Progenitor cell of endocrine pancreas (in vitro differentiated cells): ENCODE data around the gene IGFBP2. TPM values are rescaled to one million over a fixed set of nuclear protein-coding genes. Genes with fewer than 3 reads are reported as not detected.

Experiments used
- DNase-seq: peaks from one replicate; pipeline ENCODE4 v3.0.0; 2021; ENCODE audit warnings: low spot score; ENCODE audit not compliant: unreplicated experiment
- H3K27ac Mint-ChIP-seq: 2 replicates; pipeline ENCODE4 v1.8.0; 2021; ENCODE audit warnings: mild to moderate bottlenecking, moderate library complexity, mixed read lengths
- H3K27me3 Mint-ChIP-seq: 2 replicates; pipeline ENCODE4 v1.8.0; 2021; ENCODE audit warnings: mixed read lengths
- H3K36me3 Mint-ChIP-seq: 2 replicates; pipeline ENCODE4 v1.8.0; 2022; ENCODE audit warnings: mixed read lengths; ENCODE audit not compliant: insufficient read depth
- H3K4me1 Mint-ChIP-seq: 2 replicates; pipeline ENCODE4 v1.8.0; 2021; ENCODE audit warnings: low read depth, mixed read lengths
- H3K4me3 Mint-ChIP-seq: 2 replicates; pipeline ENCODE4 v1.8.0; 2021; ENCODE audit warnings: low read depth, mild to moderate bottlenecking, moderate library complexity, mixed read lengths
- H3K9me3 Mint-ChIP-seq: 2 replicates; pipeline ENCODE4 v1.8.0; 2021; ENCODE audit warnings: low read depth, mixed read lengths
- total RNA-seq: library from RNA; stranded (reverse); gene quantifications from 2 replicates; pipeline ENCODE4 v1.2.1, GENCODE V29; 2021
- TF ChIP-seq, protein P1 (sequence below): fragments of 200-600 bp; sonication (generic); IDR thresholded peaks from one replicate; pipeline ENCODE4 v1.5.0; 2021; ENCODE audit warnings: antibody characterized with exemption, mild to moderate bottlenecking; ENCODE audit not compliant: unreplicated experiment

The IGFBP2 gene
- total RNA-seq, 1 donor from 2014 or later = 249 TPM

DNA sequence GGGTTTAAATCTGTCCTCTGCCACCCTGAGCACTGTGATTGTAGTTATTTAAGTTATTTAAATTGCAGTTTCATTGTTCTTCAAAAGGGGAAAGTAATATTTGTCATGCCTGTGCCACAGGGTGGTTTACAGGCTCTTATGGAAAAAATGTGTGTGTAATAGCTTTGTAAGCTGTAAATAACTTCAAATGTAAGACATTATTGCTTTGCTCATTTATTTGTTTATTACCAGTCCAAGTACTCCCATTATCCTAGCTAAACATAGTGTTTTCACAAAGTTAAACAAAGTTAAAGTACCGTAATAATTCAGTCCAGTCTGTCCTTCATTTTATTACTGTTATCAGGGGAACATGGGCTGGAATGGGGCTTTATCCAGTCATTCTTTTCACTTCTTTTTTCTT lies 43.4 kb upstream of the IGFBP2 start:
- TF ChIP-seq, protein P1, sequence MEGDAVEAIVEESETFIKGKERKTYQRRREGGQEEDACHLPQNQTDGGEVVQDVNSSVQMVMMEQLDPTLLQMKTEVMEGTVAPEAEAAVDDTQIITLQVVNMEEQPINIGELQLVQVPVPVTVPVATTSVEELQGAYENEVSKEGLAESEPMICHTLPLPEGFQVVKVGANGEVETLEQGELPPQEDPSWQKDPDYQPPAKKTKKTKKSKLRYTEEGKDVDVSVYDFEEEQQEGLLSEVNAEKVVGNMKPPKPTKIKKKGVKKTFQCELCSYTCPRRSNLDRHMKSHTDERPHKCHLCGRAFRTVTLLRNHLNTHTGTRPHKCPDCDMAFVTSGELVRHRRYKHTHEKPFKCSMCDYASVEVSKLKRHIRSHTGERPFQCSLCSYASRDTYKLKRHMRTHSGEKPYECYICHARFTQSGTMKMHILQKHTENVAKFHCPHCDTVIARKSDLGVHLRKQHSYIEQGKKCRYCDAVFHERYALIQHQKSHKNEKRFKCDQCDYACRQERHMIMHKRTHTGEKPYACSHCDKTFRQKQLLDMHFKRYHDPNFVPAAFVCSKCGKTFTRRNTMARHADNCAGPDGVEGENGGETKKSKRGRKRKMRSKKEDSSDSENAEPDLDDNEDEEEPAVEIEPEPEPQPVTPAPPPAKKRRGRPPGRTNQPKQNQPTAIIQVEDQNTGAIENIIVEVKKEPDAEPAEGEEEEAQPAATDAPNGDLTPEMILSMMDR = no peak
- Mint-ChIP-seq H3K4me1 (no peaks in the 10 kb centered on the region), H3K36me3 (no peaks in the 10 kb centered on the region), H3K27ac (no peak overlapping the region), H3K27me3 (peaks cover 5% of the 10 kb centered on the region), H3K9me3 (no peaks in the 10 kb centered on the region), H3K4me3 (no peak overlapping the region)
- DNase-seq = no peak

DNA sequence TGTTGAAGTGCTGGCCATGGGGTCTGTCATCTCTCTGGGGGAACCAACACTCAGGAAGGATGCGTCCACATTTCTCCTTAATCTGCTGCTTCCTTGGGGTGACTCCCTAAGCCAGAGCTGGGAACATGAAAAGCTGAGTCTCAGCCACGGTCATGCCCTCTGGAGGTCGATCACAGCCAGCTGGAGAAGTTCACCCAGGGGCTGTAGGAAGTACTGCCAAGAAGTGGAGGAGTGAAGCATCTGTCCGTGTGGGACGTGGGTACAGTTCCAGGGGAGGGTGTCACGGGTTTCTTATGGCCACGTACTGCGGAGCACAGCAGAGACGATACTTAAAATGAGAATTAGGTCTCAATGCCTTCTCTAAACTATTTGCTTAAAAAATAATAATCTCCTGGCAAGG lies 42.4 kb upstream of the IGFBP2 start:
- DNase-seq = no peak
- Mint-ChIP-seq H3K4me1 (no peaks in the 10 kb centered on the region), H3K27ac (no peak overlapping the region)

DNA sequence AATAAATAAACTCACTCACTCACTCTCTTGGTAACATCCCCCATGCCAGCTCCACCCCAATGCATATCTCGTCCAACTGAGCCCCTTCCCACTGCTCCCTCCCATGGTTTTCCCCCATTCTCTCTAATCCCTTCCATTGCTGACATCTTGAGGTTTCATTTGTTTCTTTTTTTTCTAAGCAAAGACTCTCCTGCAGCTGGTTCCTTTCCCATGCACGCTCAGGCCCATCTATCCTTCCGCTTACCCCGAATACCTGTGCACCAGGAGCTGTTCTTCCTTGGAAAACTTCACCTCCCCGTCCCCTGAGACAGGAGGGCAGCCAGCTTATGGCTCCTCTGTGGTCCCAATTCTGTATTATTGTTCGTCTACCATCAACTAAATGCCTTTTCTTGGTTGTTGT lies 41.7 kb upstream of the IGFBP2 start:
- Mint-ChIP-seq H3K27ac (no peak overlapping the region), H3K4me3 (no peak overlapping the region), H3K27me3 (peaks cover 5% of the 10 kb centered on the region), H3K4me1 (no peaks in the 10 kb centered on the region), H3K36me3 (no peaks in the 10 kb centered on the region), H3K9me3 (no peaks in the 10 kb centered on the region)
- TF ChIP-seq, protein P1 = no peak
- no peak for DNase-seq

More for the DNA sequence above, 42.4 kb upstream of the IGFBP2 start:
- peaks cover 5% of the 10 kb centered on the region for H3K27me3 Mint-ChIP-seq
- H3K36me3 Mint-ChIP-seq = no peaks in the 10 kb centered on the region
- TF ChIP-seq, protein P1 = no peak
- H3K4me3 Mint-ChIP-seq = no peak overlapping the region
- H3K9me3 Mint-ChIP-seq = no peaks in the 10 kb centered on the region

DNA sequence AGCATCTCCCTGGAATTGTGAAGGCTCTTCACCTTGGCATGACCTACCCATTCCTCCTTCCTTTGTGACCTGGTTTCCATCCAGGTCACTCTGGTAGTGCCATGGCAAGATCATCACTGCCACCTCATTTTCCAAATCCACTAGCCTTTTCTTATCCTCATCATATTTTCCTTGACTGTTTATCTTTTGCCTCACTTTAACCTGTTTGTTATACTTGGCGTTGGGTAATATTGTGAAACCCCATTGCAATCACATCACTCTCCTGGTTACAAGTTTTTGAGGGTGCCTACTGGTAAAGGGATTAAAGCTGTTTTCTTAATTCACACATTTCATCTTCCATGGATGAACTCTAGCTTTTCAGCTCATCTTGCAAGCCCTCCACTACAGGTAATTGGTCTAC lies 39.1 kb upstream of the IGFBP2 start:
- Mint-ChIP-seq H3K27ac (no peak overlapping the region), H3K9me3 (no peaks in the 10 kb centered on the region), H3K36me3 (no peaks in the 10 kb centered on the region), H3K4me1 (no peaks in the 10 kb centered on the region), H3K27me3 (peaks cover 6% of the 10 kb centered on the region), H3K4me3 (no peak overlapping the region)
- TF ChIP-seq, protein P1 = no peak
- DNase-seq = no peak

DNA sequence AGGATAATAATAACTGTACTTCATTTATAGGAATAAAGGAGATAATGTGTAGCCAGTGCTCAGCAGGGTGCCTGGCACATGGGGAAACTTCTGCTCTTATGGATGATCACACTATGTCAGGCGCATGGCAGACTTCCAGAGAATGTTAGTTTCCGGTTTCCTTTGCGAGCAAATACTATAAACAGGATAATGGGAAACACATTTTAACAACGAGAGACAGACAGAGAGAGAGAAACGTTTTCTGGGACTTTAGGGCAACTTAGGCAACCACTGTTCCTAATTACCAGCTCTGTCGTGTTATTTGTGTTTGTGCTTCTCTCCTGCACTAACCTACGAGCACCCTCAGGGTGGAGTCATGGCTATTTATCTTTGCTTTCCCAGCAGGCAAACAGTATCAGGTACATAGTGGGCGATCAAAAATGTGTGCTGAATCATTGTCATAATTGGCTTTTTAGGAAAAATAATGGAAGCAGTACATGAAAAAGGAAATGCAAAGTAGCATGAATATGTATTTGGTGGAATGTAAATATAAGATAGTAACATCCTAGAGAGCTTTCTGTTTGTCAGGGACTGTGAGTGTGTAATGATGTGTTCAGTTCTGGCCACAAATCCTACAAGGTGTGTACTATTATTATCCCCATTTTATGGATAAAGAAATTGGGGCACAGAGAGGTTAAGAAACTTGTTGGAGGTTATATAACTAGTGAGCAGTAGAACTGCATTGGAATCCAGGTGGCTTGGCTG lies 36.8 kb upstream of the IGFBP2 start:
- Mint-ChIP-seq H3K27me3 (peaks cover 4% of the 10 kb centered on the region), H3K4me1 (no peaks in the 10 kb centered on the region), H3K4me3 (no peak overlapping the region), H3K9me3 (no peaks in the 10 kb centered on the region), H3K27ac (peak overlapping the region; percentile 11), H3K36me3 (no peaks in the 10 kb centered on the region)
- TF ChIP-seq, protein P1 = no peak
- DNase-seq = no peak
